OCI-LY3 (cell line): ENCODE results near the gene NLGN1.

ENCODE experiments used
- H2AFZ ChIP-seq: fragments of 200-600, 300-600 bp; shearing (Covaris generic); 2 replicates; pipeline ENCODE4 v1.6.0; 2014; ENCODE audit warnings: antibody characterized with exemption, low read depth, low read length
- H3K27ac ChIP-seq: fragments of 200-600, 300-600 bp; sonication (generic); 2 replicates; pipeline ENCODE4 v1.5.1; 2014; ENCODE audit warnings: mild to moderate bottlenecking, low read length, moderate library complexity, mixed read lengths
- H3K27me3 ChIP-seq: fragments of 200-600, 300-600 bp; sonication (generic); 2 replicates; pipeline ENCODE4 v1.6.1; 2014; ENCODE audit warnings: low read depth, low read length, mixed read lengths
- H3K36me3 ChIP-seq: fragments of 200-600, 300-600 bp; sonication (generic); replicated peaks from 2 replicates; pipeline ENCODE3; 2014; ENCODE audit warnings: low read depth, low read length, mixed read lengths
- H3K4me1 ChIP-seq: fragments of 300-600, 200-600 bp; sonication (generic); 2 replicates; pipeline ENCODE4 v1.6.1; 2014; ENCODE audit warnings: low read length, mixed read lengths
- H3K4me2 ChIP-seq: fragments of 200-600, 300-600 bp; sonication (generic); 2 replicates; pipeline ENCODE4 v1.6.1; 2014; ENCODE audit warnings: low read length, mixed read lengths
- H3K4me3 ChIP-seq: fragments of 300-600, 200-600 bp; sonication (generic); 2 replicates; pipeline ENCODE4 v1.5.1; 2014; ENCODE audit warnings: antibody characterized with exemption, mild to moderate bottlenecking, low read length, moderate library complexity
- H3K79me2 ChIP-seq: fragments of 300-600, 200-600 bp; shearing (Covaris generic); 2 replicates; pipeline ENCODE4 v1.6.1; 2014; ENCODE audit warnings: mild to moderate bottlenecking, low read length, mixed read lengths
- H3K9ac ChIP-seq: fragments of 300-600, 200-600 bp; shearing (Covaris generic); 2 replicates; pipeline ENCODE4 v1.6.0; 2014; ENCODE audit warnings: mild to moderate bottlenecking, low read length, moderate library complexity
- H3K9me3 ChIP-seq: fragments of 200-600, 300-600 bp; shearing (Covaris generic); 2 replicates; pipeline ENCODE4 v1.6.1; 2014; ENCODE audit warnings: low read length, mixed read lengths; ENCODE audit not compliant: insufficient read depth
- H4K20me1 ChIP-seq: fragments of 200-600, 300-600 bp; sonication (generic); 2 replicates; pipeline ENCODE4 v1.6.1; 2016; ENCODE audit warnings: low read length, mixed read lengths; ENCODE audit not compliant: insufficient read depth
- EZH2phosphoT487 ChIP-seq: fragments of 200-600 bp; shearing (Covaris generic); IDR thresholded peaks from 2 replicates; pipeline ENCODE4 v1.6.1; 2018; ENCODE audit warnings: antibody characterized with exemption, mixed run types, low read depth
- TF ChIP-seq, protein P1 (sequence below): fragments of 200-600, 300-600 bp; sonication (generic); IDR thresholded peaks from 2 replicates; pipeline ENCODE4 v1.5.1; 2014; ENCODE audit warnings: antibody characterized with exemption, low read length, low read depth

The NLGN1 gene

DNA sequence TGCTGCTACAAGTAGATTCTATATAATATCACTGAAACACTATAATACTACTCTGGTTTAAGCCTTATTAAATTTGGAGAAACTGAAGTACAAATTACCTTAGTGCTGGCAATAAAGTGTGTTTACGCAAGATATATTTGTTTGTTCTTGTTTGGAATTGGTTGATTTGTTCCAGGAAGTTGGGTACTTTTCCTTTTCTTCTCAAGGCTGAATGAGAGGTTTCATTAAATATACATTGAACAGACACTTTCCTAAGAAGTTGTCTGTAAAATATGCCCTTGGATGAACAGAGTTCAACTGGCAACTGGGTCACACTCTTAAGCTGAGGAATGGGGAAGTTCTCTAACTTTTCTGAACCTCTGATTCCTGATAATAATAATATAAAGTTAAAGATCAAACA is 919.5 kb downstream of the NLGN1 start:
- H3K36me3 ChIP-seq: no peaks in the 10 kb centered on the region
- H3K4me1 ChIP-seq: no peaks in the 10 kb centered on the region
- H3K27ac ChIP-seq: no peak overlapping the region
- TF ChIP-seq EZH2phosphoT487: no peak
- TF ChIP-seq, protein P1, sequence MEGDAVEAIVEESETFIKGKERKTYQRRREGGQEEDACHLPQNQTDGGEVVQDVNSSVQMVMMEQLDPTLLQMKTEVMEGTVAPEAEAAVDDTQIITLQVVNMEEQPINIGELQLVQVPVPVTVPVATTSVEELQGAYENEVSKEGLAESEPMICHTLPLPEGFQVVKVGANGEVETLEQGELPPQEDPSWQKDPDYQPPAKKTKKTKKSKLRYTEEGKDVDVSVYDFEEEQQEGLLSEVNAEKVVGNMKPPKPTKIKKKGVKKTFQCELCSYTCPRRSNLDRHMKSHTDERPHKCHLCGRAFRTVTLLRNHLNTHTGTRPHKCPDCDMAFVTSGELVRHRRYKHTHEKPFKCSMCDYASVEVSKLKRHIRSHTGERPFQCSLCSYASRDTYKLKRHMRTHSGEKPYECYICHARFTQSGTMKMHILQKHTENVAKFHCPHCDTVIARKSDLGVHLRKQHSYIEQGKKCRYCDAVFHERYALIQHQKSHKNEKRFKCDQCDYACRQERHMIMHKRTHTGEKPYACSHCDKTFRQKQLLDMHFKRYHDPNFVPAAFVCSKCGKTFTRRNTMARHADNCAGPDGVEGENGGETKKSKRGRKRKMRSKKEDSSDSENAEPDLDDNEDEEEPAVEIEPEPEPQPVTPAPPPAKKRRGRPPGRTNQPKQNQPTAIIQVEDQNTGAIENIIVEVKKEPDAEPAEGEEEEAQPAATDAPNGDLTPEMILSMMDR: no peak
- H3K4me2 ChIP-seq: no peak overlapping the region
- no peaks in the 10 kb centered on the region for H3K79me2 ChIP-seq
- no peaks in the 10 kb centered on the region for H4K20me1 ChIP-seq
- H3K27me3 ChIP-seq: no peaks in the 10 kb centered on the region
- H2AFZ ChIP-seq: no peak overlapping the region
- H3K9me3 ChIP-seq: no peaks in the 10 kb centered on the region
- H3K9ac ChIP-seq: no peak overlapping the region
- no peak overlapping the region for H3K4me3 ChIP-seq

DNA sequence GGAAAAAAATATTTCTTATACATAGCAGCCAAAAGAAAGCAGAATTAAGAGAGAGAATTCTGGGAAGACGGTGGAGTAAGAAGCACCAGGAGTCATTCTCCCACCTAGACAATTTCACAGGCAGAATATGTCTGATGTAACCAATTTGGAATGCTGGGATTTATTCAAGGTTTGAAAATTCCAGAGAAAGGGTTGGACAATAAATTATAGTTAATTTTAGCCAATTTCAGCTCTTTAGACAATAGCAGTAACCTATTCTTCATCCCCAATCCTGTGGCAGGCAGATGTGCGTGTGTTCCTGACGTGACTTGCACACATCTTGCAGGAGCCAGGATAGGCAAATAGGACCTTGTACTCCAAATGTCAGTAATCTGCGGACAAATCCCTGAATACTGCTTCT is 920.6 kb downstream of the NLGN1 start:
- Histone ChIP-seq H3K27me3 (no peaks in the 10 kb centered on the region), H3K9ac (no peak overlapping the region), H3K79me2 (no peaks in the 10 kb centered on the region), H3K36me3 (no peaks in the 10 kb centered on the region), H3K4me1 (no peaks in the 10 kb centered on the region), H3K4me3 (no peak overlapping the region), H3K4me2 (no peak overlapping the region), H2AFZ (no peak overlapping the region), H3K9me3 (no peaks in the 10 kb centered on the region), H4K20me1 (no peaks in the 10 kb centered on the region), H3K27ac (no peak overlapping the region)
- no peak for TF ChIP-seq EZH2phosphoT487
- TF ChIP-seq, protein P1: no peak

DNA sequence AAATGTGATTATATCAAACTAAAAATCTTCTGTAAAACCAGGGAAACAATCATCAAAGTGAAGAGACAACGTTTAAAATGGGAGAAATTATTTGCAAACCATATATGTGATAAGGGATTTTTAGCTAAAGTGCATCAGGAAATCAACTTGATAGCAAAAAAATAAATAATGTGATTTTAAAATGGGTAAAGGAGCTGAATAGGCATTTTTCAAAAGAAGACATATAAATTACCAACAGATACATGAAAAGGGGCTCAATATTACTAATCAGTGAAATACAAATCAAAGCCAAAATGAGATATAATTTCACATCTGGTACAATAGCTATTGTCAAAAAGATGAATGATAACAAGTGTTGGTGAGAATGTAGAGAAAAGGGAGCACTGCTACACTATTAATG is 924.0 kb downstream of the NLGN1 start:
- Histone ChIP-seq H4K20me1 (no peaks in the 10 kb centered on the region), H3K79me2 (no peaks in the 10 kb centered on the region), H3K4me2 (no peak overlapping the region), H3K9ac (no peak overlapping the region), H3K27ac (no peak overlapping the region), H3K4me3 (no peak overlapping the region), H3K27me3 (no peaks in the 10 kb centered on the region), H2AFZ (no peak overlapping the region), H3K9me3 (no peaks in the 10 kb centered on the region), H3K36me3 (no peaks in the 10 kb centered on the region), H3K4me1 (no peaks in the 10 kb centered on the region)
- TF ChIP-seq, protein P1: no peak

DNA sequence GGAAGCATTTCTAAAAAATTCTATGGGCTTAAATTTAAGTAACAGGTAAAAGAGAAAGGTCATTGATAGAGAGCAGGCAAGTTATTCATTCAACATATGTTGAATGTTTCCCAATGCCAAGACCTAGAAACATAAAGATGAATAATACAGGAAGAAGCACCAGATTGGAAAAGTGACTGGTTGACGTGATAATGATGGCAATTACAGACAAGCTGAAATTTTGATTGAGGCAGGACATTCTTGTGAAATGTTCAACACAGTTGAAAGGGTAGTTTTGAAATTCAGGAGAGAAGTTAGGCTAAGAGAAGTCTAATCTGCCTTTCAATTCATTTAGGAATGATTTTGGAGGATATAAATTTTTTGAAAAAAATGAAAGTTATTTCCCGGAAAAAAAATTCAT is 925.2 kb downstream of the NLGN1 start:
- Histone ChIP-seq H3K27me3 (no peaks in the 10 kb centered on the region), H3K4me1 (no peaks in the 10 kb centered on the region), H4K20me1 (no peaks in the 10 kb centered on the region), H3K9me3 (no peaks in the 10 kb centered on the region), H3K4me3 (no peak overlapping the region), H2AFZ (no peak overlapping the region), H3K4me2 (no peak overlapping the region), H3K27ac (no peak overlapping the region), H3K36me3 (no peaks in the 10 kb centered on the region), H3K9ac (no peak overlapping the region), H3K79me2 (no peaks in the 10 kb centered on the region)
- TF ChIP-seq EZH2phosphoT487: no peak
- TF ChIP-seq, protein P1: no peak
